HepG2 (cell line): Measurements from ENCODE around the gene GNAT2. TPM values are rescaled to one million over a fixed set of nuclear protein-coding genes. Genes with fewer than 3 reads are reported as not detected.
A peak's percentile ranks its signal among the peaks of the same experiment; 100 is the strongest.

Experiments
- ATAC-seq: fragments of 200-7000 bp; cut with Tn5 transposase; 3 replicates; pipeline ENCODE4 v1.9.1; 2020; ENCODE audit warnings: mild to moderate bottlenecking, moderate library complexity
- BruUV-seq: library from RNA; stranded (reverse); fragments of 400-500 nt; replicated peaks from 2 replicates; lab custom pipeline; 2021; lab: Mats Ljungman, UMichigan
- CTCF ChIA-PET: fragments of 300-600 bp; formaldehyde crosslinking; extraction: SDS; loops from one replicate; lab custom pipeline; 2021; ENCODE audit warnings: low total read pairs, inconsistent platforms, low intra/inter-chr PET ratio; lab: Yijun Ruan, JAX
- POLR2A ChIA-PET: fragments of 350-600 bp; sonication (Branson Sonifier 250); formaldehyde crosslinking; loops from one replicate; lab custom pipeline; 2020; ENCODE audit warnings: antibody characterized with exemption, inconsistent platforms; lab: Yijun Ruan, JAX
- DNase-seq: peaks from one replicate; pipeline ENCODE4 v3.0.0-alpha.2; 2015; ENCODE audit warnings: low spot score
- FAIRE-seq: peaks from 3 replicates; lab custom pipeline; 2011; peaks lifted over from hg19 to GRCh38; lab: Jason Lieb, UNC
- H2AFZ ChIP-seq: one replicate; pipeline ENCODE4 v1.6.1; 2011; ENCODE audit warnings: low read length, inconsistent platforms
- H3K27ac ChIP-seq: fragments of 300-600 bp; 3 replicates; pipeline ENCODE4 v1.8.0; 2011; ENCODE audit warnings: mixed run types, mild to moderate bottlenecking, mixed read lengths, low read length, inconsistent platforms; ENCODE audit not compliant: insufficient read depth; ENCODE audit errors: extremely low read length
- H3K27me3 ChIP-seq, 2 experiments: fragments of 200-600 bp in 1 of 2; 2 replicates in 1 of 2; 3 replicates in 1 of 2; pipeline versions ENCODE4 v1.6.0 to v1.8.0; 2011; ENCODE audit warnings: low read length in 2 of 2, mild to moderate bottlenecking in 2 of 2, moderate library complexity in 2 of 2, inconsistent platforms in 1 of 2; ENCODE audit not compliant: insufficient read depth in 2 of 2, control insufficient read depth in 1 of 2
- H3K36me3 ChIP-seq, 2 experiments: fragments of 200-600 bp in 1 of 2; replicated peaks in 1 of 2; 2 replicates in 1 of 2; 3 replicates in 1 of 2; pipeline versions ENCODE4 v1.5.1 to v1.8.0; 2011; ENCODE audit warnings: low read length in 2 of 2, inconsistent platforms in 1 of 2; ENCODE audit not compliant: insufficient read depth in 2 of 2, control insufficient read depth in 1 of 2
- H3K4me1 ChIP-seq: 2 replicates; pipeline ENCODE4 v1.5.1; 2012; ENCODE audit warnings: low read length, inconsistent platforms; ENCODE audit not compliant: insufficient read depth
- H3K4me2 ChIP-seq: 2 replicates; pipeline ENCODE4 v1.6.0; 2011; ENCODE audit warnings: low read depth, low read length, inconsistent platforms
- H3K4me3 ChIP-seq, 3 experiments: fragments of 200-600 bp in 1 of 3; sonication (generic), shearing (Covaris generic) in 1 of 3; replicated peaks in 1 of 3; 2 replicates each; pipeline ENCODE4 v1.5.1; 2011 to 2016; ENCODE audit warnings: low read length in 3 of 3, inconsistent platforms in 2 of 3, low read depth in 2 of 3, mild to moderate bottlenecking in 2 of 3, control low read depth in 1 of 3, mixed read lengths in 1 of 3; ENCODE audit not compliant: insufficient read depth in 1 of 3
- H3K79me2 ChIP-seq: one replicate; pipeline ENCODE4 v1.6.1; 2011; ENCODE audit warnings: low read length, inconsistent platforms; ENCODE audit not compliant: insufficient read depth
- H3K9ac ChIP-seq: 2 replicates; pipeline ENCODE4 v1.6.0; 2011; ENCODE audit warnings: mild to moderate bottlenecking, low read depth, low read length, inconsistent platforms; ENCODE audit not compliant: insufficient read depth
- H3K9me3 ChIP-seq: 2 replicates; pipeline ENCODE4 v1.5.1; 2012; ENCODE audit warnings: mild to moderate bottlenecking, low read length
- H4K20me1 ChIP-seq: 2 replicates; pipeline ENCODE4 v1.6.0; 2011; ENCODE audit warnings: inconsistent platforms, mild to moderate bottlenecking, low read length, moderate library complexity; ENCODE audit not compliant: insufficient read depth
- HNRNPK ChIP-seq: fragments of 200-400 bp; formaldehyde crosslinking; IDR thresholded peaks from 2 replicates; pipeline ENCODE4 v1.6.1; 2018; ENCODE audit warnings: low read length, low read depth, moderate library complexity, mild to moderate bottlenecking; ENCODE audit not compliant: poor library complexity, severe bottlenecking
- NR2C2 ChIP-seq: sonication (generic); formaldehyde crosslinking; IDR thresholded peaks from 2 replicates; pipeline ENCODE4 v1.4.0; 2020; ENCODE audit warnings: missing genetic modification reagents, mild to moderate bottlenecking, moderate library complexity, borderline replicate concordance
- PATZ1 ChIP-seq: sonication (generic); formaldehyde crosslinking; IDR thresholded peaks from 2 replicates; pipeline ENCODE4 v1.4.0; 2020; ENCODE audit warnings: missing genetic modification reagents
- ZBTB38 ChIP-seq: sonication (generic); formaldehyde crosslinking; IDR thresholded peaks from 2 replicates; pipeline ENCODE4 v1.5.1; 2020; ENCODE audit warnings: mild to moderate bottlenecking, missing genetic modification reagents
- ZNF740 ChIP-seq: sonication (generic); formaldehyde crosslinking; IDR thresholded peaks from 2 replicates; pipeline ENCODE4 v1.4.0; 2020; ENCODE audit warnings: missing genetic modification reagents
- WGBS: methylation state at CpG from one replicate; pipeline ENCODE4 v1.1.6; 2017; ENCODE audit warnings: low lambda C conversion rate; 5-methylcytosine and 5-hydroxymethylcytosine counted together
- in situ Hi-C: cut with HindIII; loops from 2 replicates; pipeline ENCODE4 v1.10.0; 2017; ENCODE audit warnings: low pct_unique_long_range_greater_than_20kb; ENCODE audit not compliant: extremely low pct_ligation_motif_present
- intact Hi-C: fragments of 100-400 bp; cut with micrococcal nuclease; formaldehyde crosslinking; loops from one replicate; pipeline ENCODE4 v1.10.0; 2022; ENCODE audit not compliant: unreplicated experiment
- polyA plus RNA-seq, 8 experiments: library from polyadenylated mRNA; depleted of rRNA in 3 of 8; stranded (reverse) in 7 of 8; unstranded in 1 of 8; fragments of >200 nt; fragmentation: Illumina TruSeq in 4 of 8; extraction: Trizol in 4 of 8; gene quantifications; 2 replicates each; pipeline versions ENCODE4 v1.2.1 to v1.2.3, GENCODE V29; 2011 to 2016; ENCODE audit warnings: low read depth in 4 of 8, missing spikeins in 1 of 8, mixed read lengths in 1 of 8; ENCODE audit not compliant: insufficient read depth in 1 of 8
- total RNA-seq, 5 experiments: library from RNA; depleted of rRNA; stranded (reverse); fragments of >200 nt; fragmentation: Illumina TruSeq; extraction: Trizol; gene quantifications; 2 replicates each; pipeline ENCODE4 v1.2.3, GENCODE V29; 2016; ENCODE audit warnings: low read depth in 1 of 5

Gene GNAT2
- total and polyA plus RNA-seq, 2 of the 13 experiments (the other 11 are each of a cell fraction or from before 2014, with no cell fraction given), result 0.08 to 0.20 TPM

- H3K79me2 ChIP-seq, result no peaks in the 10 kb centered on the region
- FAIRE-seq (no peak), ATAC-seq (0 out of 3 replicates have a peak, but pooled peaks have one; percentile 6), DNase-seq (no peak)
- H3K9ac ChIP-seq, result no peak overlapping the region
- ChIA-PET CTCF (interaction anchor here (2.9 kb wide), 1 partner anchor 84 kb away, joined by 23 read pairs; no protein-coding TSS in a partner anchor), POLR2A (interaction anchor here (0.6 to 2.7 kb wide), 5 partner anchors 10 to 331 kb away, joined by 3 to 11 read pairs (median 4); partner anchors contain the start of genes AMPD2, GNAI3 and GNAT2)
- in situ Hi-C loops, result no loop called here
- H3K4me2 ChIP-seq, result no peak overlapping the region
- peaks cover 42 to 61% of the 10 kb centered on the region in 2 experiments for H3K36me3 ChIP-seq
- H3K27ac ChIP-seq, result no peak overlapping the region
- intact Hi-C loops, result no loop called here
- H4K20me1 ChIP-seq, result 0 out of 2 replicates have a peak, but pooled peaks cover 4% of the 10 kb centered on the region
- no peak overlapping the region for H2AFZ ChIP-seq
- 87% methylated on average over 19 of the region's 30 CpGs for whole genome bisulfite sequencing
- no TSS peak for BruUV-seq
- peak; percentile 87; the same call in 1 of the 2 replicates for TF ChIP-seq ZBTB38
- TF ChIP-seq PATZ1 (CRISPR knock-in tag), result 0 out of 2 replicates have a peak, but pooled peaks have one; percentile 22
- peak; percentile 79 for TF ChIP-seq HNRNPK
- no peak for TF ChIP-seq NR2C2 (CRISPR knock-in tag)
- TF ChIP-seq ZNF740, result peak; percentile 81
- H3K4me1 ChIP-seq, result peaks cover 8% of the 10 kb centered on the region
- H3K27me3 ChIP-seq, result no peaks in the 10 kb centered on the region
- H3K9me3 ChIP-seq, result no peaks in the 10 kb centered on the region
- H3K4me3 ChIP-seq, result no peak overlapping the region
Observed at GRCh38 chr1:109630081-109630897, 10.9 kb upstream of the GNAT2 start.
